ENCODE measurements around the gene DCAF7. TPM values are rescaled to one million over a fixed set of nuclear protein-coding genes. Genes with fewer than 3 reads are reported as not detected.

DCAF7 gene
- total RNA-seq, 2 experiments from 2014 or later = 92.1 to 95.1 TPM

GRCh38 chr17:63517825-63518534 lies 32.3 kb upstream of the DCAF7 start:
- peaks cover 8% of the 10 kb centered on the region for H3K4me1 Mint-ChIP-seq
- H3K36me3 Mint-ChIP-seq = no peaks in the 10 kb centered on the region
- DNase-seq = no peak
- H3K27me3 Mint-ChIP-seq = peaks cover 26% of the 10 kb centered on the region
- no peaks in the 10 kb centered on the region for H3K9me3 Mint-ChIP-seq
- no peak overlapping the region for H3K4me3 Mint-ChIP-seq
- H3K27ac Mint-ChIP-seq = no peak overlapping the region

GRCh38 chr17:63519116-63519881 lies 31.0 kb upstream of the DCAF7 start:
- no peak for DNase-seq
- no peaks in the 10 kb centered on the region for H3K36me3 Mint-ChIP-seq
- H3K27ac Mint-ChIP-seq = no peak overlapping the region
- H3K4me3 Mint-ChIP-seq = no peak overlapping the region
- peaks cover 35% of the 10 kb centered on the region for H3K27me3 Mint-ChIP-seq
- peaks cover 8% of the 10 kb centered on the region for H3K4me1 Mint-ChIP-seq
- no peaks in the 10 kb centered on the region for H3K9me3 Mint-ChIP-seq

GRCh38 chr17:63519972-63520882 lies 30.1 kb upstream of the DCAF7 start:
- Mint-ChIP-seq H3K4me1 (peaks cover 8% of the 10 kb centered on the region), H3K9me3 (no peaks in the 10 kb centered on the region), H3K4me3 (no peak overlapping the region), H3K27ac (no peak overlapping the region), H3K36me3 (no peaks in the 10 kb centered on the region), H3K27me3 (peaks cover 36% of the 10 kb centered on the region)
- no peak for DNase-seq

DNA sequence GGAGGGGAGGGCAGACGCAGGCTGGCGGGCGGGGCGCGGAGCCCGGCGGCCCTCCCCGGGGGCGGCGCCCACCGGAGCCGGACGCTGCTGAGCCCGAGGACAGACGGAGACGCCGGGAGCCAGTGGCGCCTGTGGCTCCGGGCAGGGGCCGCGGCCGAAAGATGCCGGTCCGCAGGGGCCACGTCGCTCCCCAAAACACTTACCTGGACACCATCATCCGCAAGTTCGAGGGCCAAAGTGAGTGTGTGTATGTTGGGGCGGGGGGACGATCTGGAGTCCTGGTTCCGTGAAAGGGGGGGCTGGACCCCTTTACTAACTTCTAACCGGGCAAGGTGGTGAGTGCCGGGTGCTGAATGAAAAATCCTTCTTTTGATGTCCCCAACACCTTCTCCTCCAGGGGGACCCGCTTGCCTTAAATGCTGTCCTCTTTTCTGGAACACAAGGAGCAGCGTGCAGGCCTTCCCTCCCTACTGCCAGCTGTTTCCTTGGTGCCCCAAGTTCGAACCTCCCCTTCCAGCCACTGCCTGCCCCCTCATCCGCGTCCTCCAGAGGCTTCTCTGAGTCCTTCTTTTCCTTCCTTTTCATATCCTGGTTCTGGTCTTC lies 26.9 kb upstream of the DCAF7 start, which contains the start of gene KCNH6:
Gene KCNH6 (plus strand): TSS at position 106 of the 603 bp plus-strand sequence. CDS start 56 bp downstream, at position 162.
- Mint-ChIP-seq H3K27me3 (peaks cover 34% of the 10 kb centered on the region), H3K4me3 (no peak within 1 kb of the TSS), H3K36me3 (no peaks in the 10 kb centered on the region), H3K9me3 (no peaks in the 10 kb centered on the region), H3K27ac (no peak within 1 kb of the TSS), H3K4me1 (no peaks in the 10 kb centered on the region)
- no peak for DNase-seq

DNA sequence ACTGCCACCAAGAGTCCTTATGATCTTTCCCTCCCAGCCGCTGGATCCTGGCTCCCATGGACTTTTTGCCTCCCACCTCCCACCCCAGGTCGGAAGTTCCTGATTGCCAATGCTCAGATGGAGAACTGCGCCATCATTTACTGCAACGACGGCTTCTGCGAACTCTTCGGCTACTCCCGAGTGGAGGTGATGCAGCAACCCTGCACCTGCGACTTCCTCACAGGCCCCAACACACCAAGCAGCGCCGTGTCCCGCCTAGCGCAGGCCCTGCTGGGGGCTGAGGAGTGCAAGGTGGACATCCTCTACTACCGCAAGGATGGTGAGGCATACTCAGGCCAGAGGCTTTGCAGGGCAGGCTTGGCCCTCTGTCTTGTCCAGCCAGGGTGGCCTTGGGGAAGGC lies 26.2 kb upstream of the DCAF7 start:
- no peaks in the 10 kb centered on the region for H3K9me3 Mint-ChIP-seq
- no peaks in the 10 kb centered on the region for H3K36me3 Mint-ChIP-seq
- no peaks in the 10 kb centered on the region for H3K4me1 Mint-ChIP-seq
- H3K27ac Mint-ChIP-seq = no peak overlapping the region
- no peak overlapping the region for H3K4me3 Mint-ChIP-seq
- DNase-seq = no peak
- peaks cover 34% of the 10 kb centered on the region for H3K27me3 Mint-ChIP-seq

DNA sequence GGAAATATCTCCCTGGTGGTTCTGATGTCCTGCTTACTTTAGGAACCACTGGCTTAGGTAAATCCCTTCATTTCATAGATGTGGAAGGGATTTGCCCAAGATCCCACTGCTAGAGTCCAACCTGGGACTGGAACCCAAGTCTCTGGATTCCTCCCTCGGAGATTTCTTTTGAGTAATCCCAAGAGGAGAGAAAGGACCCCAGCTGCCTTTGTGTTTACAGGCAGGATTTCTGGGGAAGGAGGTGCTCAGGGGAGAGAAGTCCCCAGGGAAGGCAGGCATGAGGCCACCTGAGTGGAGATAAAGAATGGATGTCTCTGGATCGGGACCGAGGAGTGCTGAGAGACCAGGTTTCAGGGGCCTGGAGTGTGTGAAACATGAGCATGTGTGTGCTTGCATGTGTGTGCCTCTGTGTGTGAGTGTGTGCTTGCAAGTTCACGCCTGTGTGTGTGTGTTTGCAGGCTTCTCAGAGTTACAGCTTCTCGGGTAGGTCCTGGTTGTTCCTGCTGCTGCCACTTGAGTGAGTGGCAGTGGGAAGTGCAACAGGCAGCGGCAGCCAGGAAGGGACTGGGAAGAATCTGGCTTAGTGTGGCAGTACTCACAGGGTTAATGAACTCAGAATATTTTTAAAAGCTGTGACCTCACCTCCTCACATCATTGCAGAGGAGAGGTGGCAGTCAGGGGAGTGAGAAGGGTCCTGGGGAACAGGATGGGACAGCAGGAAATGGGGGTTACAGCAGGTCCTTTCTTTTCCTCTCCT lies 24.9 kb upstream of the DCAF7 start:
- Mint-ChIP-seq H3K36me3 (no peaks in the 10 kb centered on the region), H3K4me3 (no peak overlapping the region), H3K27ac (no peak overlapping the region), H3K4me1 (no peaks in the 10 kb centered on the region), H3K9me3 (no peaks in the 10 kb centered on the region), H3K27me3 (peaks cover 34% of the 10 kb centered on the region)
- DNase-seq = no peak

DNA sequence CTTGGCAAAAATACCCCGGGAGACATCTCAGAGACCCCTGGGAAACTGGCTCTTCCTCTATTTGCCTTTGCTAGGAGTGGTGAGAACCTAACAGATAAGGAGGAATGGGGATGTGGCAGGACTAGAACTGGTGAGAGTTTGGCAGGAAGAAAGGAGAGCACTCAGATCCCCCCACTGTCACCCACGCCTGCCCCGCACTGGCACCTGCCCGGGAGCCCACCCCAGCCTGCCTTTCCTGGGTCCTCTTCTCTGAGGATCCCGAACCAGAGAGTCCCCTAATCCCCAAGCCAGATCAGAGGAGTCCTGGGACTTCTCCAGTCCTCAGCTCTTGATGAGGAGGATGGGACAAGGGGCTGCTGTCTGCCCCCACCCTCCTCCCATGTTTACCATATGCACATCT lies 23.4 kb upstream of the DCAF7 start:
- Mint-ChIP-seq H3K36me3 (no peaks in the 10 kb centered on the region), H3K9me3 (no peaks in the 10 kb centered on the region), H3K4me3 (no peak overlapping the region), H3K4me1 (no peaks in the 10 kb centered on the region), H3K27ac (no peak overlapping the region), H3K27me3 (peaks cover 30% of the 10 kb centered on the region)
- DNase-seq = no peak

DNA sequence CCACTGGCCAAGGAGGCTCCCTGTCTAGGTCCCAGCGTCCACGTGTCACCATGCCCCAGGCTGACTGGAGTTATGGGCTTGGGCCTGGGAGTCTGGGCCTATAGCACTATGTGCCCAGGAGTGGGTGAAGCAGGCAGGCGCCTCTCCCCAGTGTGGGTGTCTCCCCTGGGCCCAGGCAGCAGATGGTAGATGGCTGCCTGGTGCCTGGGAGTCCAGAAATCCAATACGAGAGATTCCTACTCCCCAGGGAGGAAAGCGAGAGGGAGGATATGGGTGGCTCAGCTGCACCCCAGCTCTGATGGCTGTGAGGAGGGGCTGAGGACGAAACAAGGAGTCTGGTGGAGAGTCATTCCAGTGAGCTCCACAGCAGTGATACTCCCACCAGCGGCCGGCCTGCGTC lies 22.1 kb upstream of the DCAF7 start:
- no peak for DNase-seq

GRCh38 chr17:63529711-63530556 lies 20.3 kb upstream of the DCAF7 start:
- Mint-ChIP-seq H3K4me3 (no peak overlapping the region), H3K9me3 (no peaks in the 10 kb centered on the region), H3K36me3 (no peaks in the 10 kb centered on the region), H3K4me1 (no peaks in the 10 kb centered on the region), H3K27ac (no peak overlapping the region), H3K27me3 (peaks cover 7% of the 10 kb centered on the region)
- no peak for DNase-seq

More for the DNA sequence above, 22.1 kb upstream of the DCAF7 start:
- Mint-ChIP-seq H3K27ac (no peak overlapping the region), H3K27me3 (peaks cover 22% of the 10 kb centered on the region), H3K9me3 (no peaks in the 10 kb centered on the region), H3K36me3 (no peaks in the 10 kb centered on the region), H3K4me3 (no peak overlapping the region), H3K4me1 (no peaks in the 10 kb centered on the region)

GRCh38 chr17:63530557-63531021 lies 19.7 kb upstream of the DCAF7 start:
- H3K27ac Mint-ChIP-seq = no peak overlapping the region
- H3K27me3 Mint-ChIP-seq = peaks cover 11% of the 10 kb centered on the region
- H3K4me1 Mint-ChIP-seq = no peaks in the 10 kb centered on the region
- H3K9me3 Mint-ChIP-seq = no peaks in the 10 kb centered on the region
- H3K4me3 Mint-ChIP-seq = no peak overlapping the region
- H3K36me3 Mint-ChIP-seq = no peaks in the 10 kb centered on the region
- no peak for DNase-seq

DNA sequence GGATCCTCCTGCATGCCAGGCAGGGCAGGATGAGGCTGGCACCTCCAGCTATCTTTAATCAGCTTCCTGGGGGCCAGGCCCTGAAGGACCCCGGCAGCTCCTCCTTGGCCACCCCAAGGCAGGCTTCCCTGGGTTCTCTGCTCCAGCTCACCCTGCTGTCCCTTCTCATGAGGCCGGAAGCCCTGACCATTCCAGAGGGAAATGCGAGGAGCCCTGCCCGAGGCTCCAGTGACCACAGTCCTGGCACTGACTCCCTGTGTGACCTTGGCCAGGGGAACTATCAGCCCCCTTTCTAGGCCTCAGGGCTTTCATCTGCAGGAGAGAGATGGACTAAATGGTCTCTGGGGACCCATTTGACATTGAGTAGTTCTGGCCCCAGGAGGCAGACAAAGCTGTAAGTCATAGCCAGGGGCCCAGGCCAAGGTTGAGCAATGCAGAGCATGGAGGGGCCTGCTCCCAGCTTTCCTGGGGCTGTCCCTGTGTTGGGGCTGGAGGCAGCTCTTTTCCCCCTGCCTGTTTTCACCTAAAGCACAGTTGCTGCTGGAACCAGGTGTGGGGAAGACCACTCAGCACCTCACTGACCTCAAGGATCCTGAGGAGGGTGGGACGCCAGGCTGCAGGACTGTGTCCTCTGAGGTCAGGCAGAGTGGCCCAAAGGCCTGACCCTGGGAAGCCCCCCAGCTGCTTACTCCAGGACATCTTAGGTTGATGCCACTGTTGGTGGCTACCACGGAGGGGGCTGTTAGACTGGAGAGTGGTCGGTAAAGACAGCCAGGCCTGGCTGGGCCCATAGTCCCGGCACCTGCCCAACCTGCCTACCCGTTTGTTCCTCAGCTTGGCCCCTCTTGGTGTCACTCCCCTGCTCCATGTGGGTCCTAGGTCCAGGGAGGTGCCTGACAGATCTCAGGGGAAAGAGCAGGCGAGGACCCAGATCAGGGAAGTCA lies 19.0 kb upstream of the DCAF7 start:
- no peak overlapping the region for H3K4me3 Mint-ChIP-seq
- peaks cover 8% of the 10 kb centered on the region for H3K27me3 Mint-ChIP-seq
- H3K9me3 Mint-ChIP-seq = no peaks in the 10 kb centered on the region
- no peak overlapping the region for H3K27ac Mint-ChIP-seq
- H3K36me3 Mint-ChIP-seq = no peaks in the 10 kb centered on the region
- DNase-seq = no peak
- no peaks in the 10 kb centered on the region for H3K4me1 Mint-ChIP-seq

DNA sequence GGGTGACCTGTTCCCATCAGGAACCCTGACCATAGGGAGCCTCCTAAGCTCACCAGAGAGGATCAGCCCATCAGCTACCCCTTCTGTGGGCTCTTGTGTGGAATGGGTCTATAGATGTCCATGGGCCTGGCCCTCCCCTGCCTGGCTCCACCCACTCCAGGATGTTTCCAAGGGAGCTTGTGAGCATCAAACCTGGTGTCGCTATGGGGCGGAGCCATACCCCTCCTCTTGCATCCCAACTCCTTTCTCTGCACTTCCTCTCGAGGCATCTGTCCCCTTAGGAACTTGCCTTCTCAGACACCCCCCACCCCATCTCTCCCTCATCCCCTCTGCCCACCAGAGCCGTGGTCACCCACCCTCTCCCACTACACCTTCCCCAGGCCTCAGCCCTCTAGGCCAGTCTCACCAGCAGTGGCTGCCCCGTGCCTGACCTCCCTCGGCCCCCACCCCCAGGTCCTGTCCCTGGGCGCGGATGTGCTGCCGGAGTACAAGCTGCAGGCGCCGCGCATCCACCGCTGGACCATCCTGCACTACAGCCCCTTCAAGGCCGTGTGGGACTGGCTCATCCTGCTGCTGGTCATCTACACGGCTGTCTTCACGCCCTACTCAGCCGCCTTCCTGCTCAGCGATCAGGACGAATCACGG lies 16.7 kb upstream of the DCAF7 start:
- Mint-ChIP-seq H3K36me3 (no peaks in the 10 kb centered on the region), H3K9me3 (no peaks in the 10 kb centered on the region), H3K4me3 (no peak overlapping the region), H3K4me1 (peaks cover 2% of the 10 kb centered on the region), H3K27me3 (peaks cover 22% of the 10 kb centered on the region), H3K27ac (no peak overlapping the region)
- no peak for DNase-seq

All from activated naive CD8-positive, alpha-beta T cell treated with anti-CD3 and anti-CD28 coated beads for 36 hours (primary cell).